ENCODE data around the gene BRD9.
"Not testable (repeated sequence)": the region's sequence is repeated elsewhere in the genome, so short reads cannot be mapped to it uniquely, and the experiment has no call there.

BRD9 gene

GRCh38 chr5:856531-857425 is 35.8 kb downstream of the BRD9 start:
- FAIRE-seq: no peak

GRCh38 chr5:855771-856530 is 36.6 kb downstream of the BRD9 start:
- FAIRE-seq: no peak

- no peak for FAIRE-seq
Measured at GRCh38 chr5:854966-855743, 37.4 kb downstream of the BRD9 start.

DNA sequence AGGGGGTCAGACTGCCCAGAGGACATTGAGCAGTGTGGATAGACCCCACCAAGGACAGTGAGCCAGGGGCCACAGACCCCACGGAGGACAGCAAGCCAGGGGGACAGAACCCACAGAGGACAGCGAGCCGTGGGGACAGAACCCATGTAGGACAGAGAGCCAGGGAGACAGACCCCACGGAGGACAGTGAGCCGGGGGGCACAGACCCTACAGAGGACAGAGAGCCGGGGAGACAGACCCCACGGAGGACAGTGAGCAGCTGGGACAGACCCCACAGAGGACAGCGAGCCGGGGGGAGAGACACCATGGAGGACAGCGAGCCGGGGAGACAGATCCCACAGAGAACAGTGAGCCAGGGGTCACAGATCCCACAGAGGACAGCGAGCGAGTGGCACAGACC is 38.4 kb downstream of the BRD9 start:
- no peak for FAIRE-seq

DNA sequence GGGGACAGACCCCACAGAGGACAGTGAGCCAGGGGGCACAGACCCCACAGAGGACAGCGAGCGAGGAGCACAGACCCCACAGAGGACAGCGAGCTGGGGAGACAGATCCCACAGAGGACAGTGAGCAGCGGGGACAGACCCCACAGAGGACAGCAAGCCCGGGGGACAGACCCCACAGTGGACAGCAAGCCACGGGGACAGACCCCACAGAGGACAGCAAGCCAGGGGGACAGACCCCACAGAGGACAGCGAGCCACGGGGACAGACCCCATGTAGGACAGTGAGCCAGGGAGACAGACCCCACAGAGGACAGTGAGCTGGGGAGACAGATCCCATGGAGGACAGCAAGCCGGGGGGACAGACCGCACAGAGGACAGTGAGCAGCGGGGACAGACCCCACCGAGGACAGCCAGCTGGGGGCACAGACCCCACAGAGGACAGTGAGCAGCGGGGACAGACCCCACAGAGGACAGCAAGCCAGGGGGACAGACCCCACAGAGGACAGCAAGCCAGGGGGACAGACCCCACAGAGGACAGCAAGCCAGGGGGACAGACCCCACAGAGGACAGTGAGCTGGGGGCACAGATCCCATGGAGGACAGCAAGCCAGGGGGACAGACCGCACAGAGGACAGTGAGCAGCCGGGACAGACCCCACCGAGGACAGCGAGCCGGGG is 39.0 kb downstream of the BRD9 start:
- not testable (repeated sequence) for FAIRE-seq

DNA sequence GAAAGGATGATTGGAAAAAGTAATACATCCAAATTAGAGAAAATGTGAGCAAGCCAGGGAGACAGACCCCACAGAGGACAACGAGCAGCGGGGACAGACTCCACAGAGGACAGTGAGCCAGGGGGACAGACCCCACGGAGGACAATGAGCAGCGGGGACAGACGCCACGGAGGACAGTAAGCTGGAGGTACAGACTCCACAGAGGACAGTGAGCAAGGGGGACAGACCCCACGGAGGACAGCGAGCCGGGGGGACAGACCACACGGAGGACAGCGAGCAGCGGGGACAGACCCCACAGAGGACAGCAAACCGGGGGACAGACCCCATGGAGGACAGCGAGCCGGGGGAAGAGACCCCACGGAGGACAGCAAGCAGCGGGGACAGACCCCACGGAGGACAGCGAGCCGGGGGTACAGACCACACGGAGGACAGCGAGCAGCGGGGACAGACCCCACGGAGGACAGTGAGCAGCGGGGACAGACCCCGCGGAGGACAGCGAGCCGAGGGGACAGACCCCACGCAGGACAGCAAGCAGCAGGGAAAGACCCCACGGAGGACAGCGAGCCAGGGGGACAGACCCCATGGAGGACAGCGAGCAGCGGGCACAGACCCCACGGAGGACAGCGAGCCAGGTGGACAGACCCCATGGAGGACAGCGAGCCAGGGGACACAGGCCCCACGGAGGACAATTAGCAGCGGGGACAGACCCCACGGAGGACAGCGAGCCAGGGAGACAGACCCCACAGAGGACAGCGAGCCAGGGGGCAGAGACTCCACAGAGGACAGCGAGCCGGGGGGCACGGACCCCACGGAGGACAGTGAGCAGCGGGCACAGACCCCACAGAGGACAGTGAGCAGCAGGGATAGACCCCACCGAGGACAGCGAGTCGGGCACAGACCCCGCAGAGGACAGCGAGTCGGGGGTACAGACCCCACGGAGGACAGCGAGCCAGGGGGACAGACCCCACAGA is 39.9 kb downstream of the BRD9 start:
- FAIRE-seq: no peak

GRCh38 chr5:852018-852417 is 40.6 kb downstream of the BRD9 start:
- FAIRE-seq: no peak

DNA sequence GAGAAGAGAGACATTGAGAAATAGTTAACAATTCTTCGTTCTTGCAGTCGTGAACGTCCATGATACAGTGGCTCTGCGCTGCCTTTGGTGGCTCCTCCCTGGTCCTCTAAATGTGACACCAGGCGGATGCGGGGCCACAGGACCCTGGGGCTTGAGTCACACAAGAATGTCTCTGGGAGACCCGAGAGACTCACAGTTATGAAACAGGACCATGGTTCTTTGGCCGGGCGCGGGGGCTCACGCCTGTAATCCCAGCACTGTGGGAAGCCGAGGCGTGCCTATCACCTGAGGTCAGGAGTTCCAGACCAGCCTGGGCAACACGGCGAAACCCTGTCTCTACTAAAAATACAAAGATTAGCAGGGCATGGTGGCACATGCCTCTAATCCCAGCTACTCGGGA is 41.0 kb downstream of the BRD9 start:
- FAIRE-seq: no peak

DNA sequence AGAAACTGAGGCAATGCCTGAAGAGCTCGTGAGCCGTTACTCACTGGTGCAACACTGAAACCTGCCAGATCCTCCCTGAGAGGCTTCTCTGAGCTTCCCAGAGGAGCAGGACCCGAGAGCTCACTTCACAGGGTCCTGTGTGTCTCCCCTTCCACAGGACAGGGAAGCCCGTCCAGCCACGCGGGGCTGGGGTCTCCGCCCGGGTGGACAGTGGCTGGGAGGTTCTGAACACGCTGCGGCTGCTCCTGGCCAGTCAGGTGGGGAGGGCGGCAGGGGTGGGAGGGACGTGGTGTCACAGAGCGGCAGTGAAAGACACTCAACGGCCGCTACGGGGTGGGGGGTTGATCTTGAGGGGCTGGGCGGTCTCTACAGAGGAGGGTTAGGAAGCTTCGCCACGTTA is 41.5 kb downstream of the BRD9 start:
- FAIRE-seq: no peak

GRCh38 chr5:850511-851006 is 42.0 kb downstream of the BRD9 start, which contains the start of gene ZDHHC11:
Gene ZDHHC11 (minus strand): TSS chr5:850986. CDS start chr5:850602, 384 bp downstream.
- FAIRE-seq: no peak

DNA sequence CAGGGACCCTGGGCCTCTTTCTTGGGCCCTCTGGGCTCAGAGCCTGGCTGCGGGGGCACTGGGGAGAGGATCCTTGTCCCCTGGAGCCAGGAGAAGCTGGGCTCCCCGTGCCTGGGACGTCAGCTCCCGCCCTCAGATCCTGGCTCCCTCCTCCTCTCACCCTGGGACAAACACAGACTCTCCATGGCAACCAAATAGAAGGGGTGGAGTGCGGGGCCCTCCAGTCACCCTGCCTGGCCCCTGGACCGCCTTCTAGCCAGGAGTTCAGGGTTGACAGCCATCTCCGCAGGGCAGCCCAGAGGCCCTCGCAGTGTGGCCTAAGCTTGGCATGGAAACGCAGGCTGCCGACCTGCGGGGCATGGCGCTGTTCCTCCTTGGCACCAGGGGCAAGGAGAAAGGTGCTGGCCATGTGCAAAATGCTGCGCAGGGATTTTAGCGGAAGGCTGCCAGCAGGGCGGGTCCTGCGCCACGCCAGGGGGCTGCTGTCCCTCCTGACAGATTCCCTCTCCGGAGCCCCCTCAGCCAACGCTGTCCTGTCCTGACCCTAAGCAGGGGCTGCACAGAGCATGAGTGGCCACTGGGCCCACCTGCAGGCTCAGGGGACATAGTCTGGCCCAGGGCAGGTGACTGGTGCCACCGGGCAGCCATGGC is 42.8 kb downstream of the BRD9 start:
- FAIRE-seq: no peak

- no peak for FAIRE-seq
Measured at GRCh38 chr5:848671-849111, 43.9 kb downstream of the BRD9 start.

GRCh38 chr5:847736-848135 is 44.9 kb downstream of the BRD9 start:
- not testable (repeated sequence) for FAIRE-seq

DNA sequence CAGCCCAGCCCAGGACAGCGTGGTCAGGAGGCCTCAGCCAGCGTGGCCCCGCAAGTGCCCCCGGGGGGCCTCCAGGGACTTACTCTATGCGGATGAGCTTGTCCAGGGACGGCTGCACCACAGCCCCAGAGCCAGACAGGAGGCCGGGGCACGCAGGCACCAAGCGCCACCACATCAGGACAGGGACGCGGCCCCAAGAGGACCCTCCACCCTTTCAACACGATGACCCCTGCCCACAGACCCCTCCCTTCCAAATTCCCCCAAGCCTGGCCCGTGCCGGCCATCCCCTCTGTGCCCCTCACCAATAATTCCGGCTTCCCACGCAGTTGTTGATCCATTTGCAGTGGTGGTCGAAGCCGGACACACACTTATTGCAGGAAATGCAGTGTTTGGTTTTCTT is 45.4 kb downstream of the BRD9 start:
- FAIRE-seq: not testable (repeated sequence)

GRCh38 chr5:846602-847091 is 46.0 kb downstream of the BRD9 start:
- not testable (repeated sequence) for FAIRE-seq

- FAIRE-seq: not testable (repeated sequence)
Measured at GRCh38 chr5:845676-846601, 46.7 kb downstream of the BRD9 start.

- not testable (repeated sequence) for FAIRE-seq
Measured at GRCh38 chr5:845031-845675, 47.4 kb downstream of the BRD9 start.

GRCh38 chr5:844426-844825 is 48.2 kb downstream of the BRD9 start:
- FAIRE-seq: not testable (repeated sequence)

GRCh38 chr5:843926-844325 is 48.7 kb downstream of the BRD9 start:
- FAIRE-seq: not testable (repeated sequence)
